ENCODE measurements around the gene MEIOB. TPM values are rescaled to one million over a fixed set of nuclear protein-coding genes. Genes with fewer than 3 reads are reported as not detected.
A peak's percentile ranks its signal among the peaks of the same experiment; 100 is the strongest.

MEIOB gene
- total RNA-seq, 1 donor from 2014 or later = not detected

DNA sequence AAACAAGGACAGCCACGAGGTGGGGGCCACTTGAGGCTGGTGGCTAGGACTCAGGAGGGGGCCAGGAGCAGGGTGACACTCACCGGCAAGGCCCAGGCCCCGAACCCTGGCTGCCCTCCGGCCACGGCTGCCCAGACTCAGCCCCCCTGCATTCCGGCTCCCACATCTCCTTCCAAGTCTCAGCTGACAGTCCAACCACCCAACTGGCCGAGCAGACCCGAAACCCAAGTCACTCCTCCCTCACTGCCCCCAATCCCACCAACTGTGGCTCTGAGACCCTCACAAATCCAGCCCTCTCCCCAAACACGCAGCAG, 54.7 kb downstream of the MEIOB start:
- no peaks in the 10 kb centered on the region for H3K27me3 Mint-ChIP-seq
- ChIA-PET CTCF (no interaction called here), POLR2A (no interaction called here)
- no peaks in the 10 kb centered on the region for H3K9me3 Mint-ChIP-seq
- no peak overlapping the region for H3K27ac Mint-ChIP-seq
- no peak overlapping the region for H3K4me3 Mint-ChIP-seq
- TF ChIP-seq, protein P1, sequence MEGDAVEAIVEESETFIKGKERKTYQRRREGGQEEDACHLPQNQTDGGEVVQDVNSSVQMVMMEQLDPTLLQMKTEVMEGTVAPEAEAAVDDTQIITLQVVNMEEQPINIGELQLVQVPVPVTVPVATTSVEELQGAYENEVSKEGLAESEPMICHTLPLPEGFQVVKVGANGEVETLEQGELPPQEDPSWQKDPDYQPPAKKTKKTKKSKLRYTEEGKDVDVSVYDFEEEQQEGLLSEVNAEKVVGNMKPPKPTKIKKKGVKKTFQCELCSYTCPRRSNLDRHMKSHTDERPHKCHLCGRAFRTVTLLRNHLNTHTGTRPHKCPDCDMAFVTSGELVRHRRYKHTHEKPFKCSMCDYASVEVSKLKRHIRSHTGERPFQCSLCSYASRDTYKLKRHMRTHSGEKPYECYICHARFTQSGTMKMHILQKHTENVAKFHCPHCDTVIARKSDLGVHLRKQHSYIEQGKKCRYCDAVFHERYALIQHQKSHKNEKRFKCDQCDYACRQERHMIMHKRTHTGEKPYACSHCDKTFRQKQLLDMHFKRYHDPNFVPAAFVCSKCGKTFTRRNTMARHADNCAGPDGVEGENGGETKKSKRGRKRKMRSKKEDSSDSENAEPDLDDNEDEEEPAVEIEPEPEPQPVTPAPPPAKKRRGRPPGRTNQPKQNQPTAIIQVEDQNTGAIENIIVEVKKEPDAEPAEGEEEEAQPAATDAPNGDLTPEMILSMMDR (IDR thresholded peaks at IDR 0.05) = no peak
- ATAC-seq (ENCODE audit: low read depth) (no peak), DNase-seq (no peak)
- peaks cover 45% of the 10 kb centered on the region for H3K36me3 Mint-ChIP-seq (ENCODE audit: low read depth)
- H3K4me1 Mint-ChIP-seq = no peaks in the 10 kb centered on the region
- intact Hi-C loops (cut with micrococcal nuclease) = no loop called here

DNA sequence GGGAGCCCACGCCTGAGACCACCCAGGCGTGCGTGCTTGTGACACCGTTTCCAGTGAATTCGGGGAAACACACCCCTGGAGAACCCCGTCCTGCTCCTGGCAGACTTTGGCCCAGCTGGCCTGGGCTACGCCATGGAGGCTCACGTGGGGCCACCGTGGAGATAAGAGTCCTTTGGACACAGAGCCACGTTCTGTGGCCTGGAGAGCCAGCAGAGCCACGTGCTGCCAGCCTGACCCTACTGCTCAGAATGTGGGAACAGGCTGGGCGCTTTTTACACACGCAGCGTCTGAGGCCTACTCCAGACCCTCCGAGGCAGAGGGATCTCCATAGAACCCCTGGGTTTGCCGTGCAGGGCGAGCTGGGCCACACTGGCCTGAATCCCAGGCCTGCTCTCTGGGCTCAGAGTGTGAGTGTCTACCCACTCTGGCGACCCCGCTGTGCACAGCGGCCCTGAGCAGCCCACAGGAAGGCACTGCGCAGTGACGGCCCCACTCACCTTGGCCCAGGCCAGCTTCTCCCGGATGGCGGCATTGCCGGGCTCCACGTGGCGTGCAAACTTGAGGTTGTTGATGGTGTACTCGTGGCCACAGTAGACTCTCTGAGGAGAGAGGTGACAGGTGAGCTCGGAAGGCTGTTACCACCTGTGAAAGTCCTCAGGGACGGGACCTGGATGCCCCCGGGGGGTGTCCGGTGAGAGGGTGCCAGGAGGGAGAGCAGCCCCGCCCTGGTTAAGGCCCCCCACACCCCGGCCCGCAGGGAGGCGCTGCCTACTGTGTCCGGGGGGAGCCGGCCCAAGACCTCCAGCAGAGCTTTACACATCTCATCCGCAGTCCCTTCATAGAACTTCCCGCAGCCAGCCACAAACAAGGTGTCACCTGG, 55.3 kb downstream of the MEIOB start:
- POLR2A ChIA-PET = no interaction called here
- intact Hi-C loops (cut with micrococcal nuclease) = no loop called here
- DNase-seq (no peak), ATAC-seq (ENCODE audit: low read depth) (no peak)
- Mint-ChIP-seq H3K27ac (no peak overlapping the region), H3K4me3 (no peak overlapping the region), H3K4me1 (no peaks in the 10 kb centered on the region), H3K36me3 (ENCODE audit: low read depth) (peaks cover 45% of the 10 kb centered on the region), H3K27me3 (no peaks in the 10 kb centered on the region), H3K9me3 (no peaks in the 10 kb centered on the region)
- CTCF ChIA-PET = no interaction called here
- TF ChIP-seq, protein P1 (IDR thresholded peaks at IDR 0.05) = no peak

DNA sequence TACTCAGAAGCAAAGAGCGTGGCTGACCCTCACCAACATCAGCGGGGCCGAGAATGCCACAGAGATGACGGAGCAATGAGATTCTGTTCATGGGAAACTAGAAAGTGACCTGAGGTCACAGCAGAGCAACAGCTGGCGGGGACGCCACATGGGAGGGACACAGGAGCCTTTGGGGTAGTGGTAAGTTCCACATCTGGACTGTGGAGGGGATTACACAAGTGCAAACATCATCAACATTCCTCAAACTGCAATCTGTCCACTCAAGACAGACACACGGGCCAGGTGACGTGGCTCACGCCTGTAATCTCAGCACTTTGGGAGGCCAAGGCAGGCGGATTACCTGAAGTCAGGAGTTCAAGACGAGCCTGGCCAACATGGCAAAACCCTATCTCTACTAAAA, 56.5 kb downstream of the MEIOB start:
- H3K36me3 Mint-ChIP-seq (ENCODE audit: low read depth) = peaks cover 39% of the 10 kb centered on the region
- no peak for ATAC-seq (ENCODE audit: low read depth)
- intact Hi-C loops (cut with micrococcal nuclease) = no loop called here
- ChIA-PET POLR2A (no interaction called here), CTCF (no interaction called here)
- DNase-seq = no peak
- H3K27ac Mint-ChIP-seq = peak overlapping the region; percentile 20
- H3K4me1 Mint-ChIP-seq = no peaks in the 10 kb centered on the region
- no peaks in the 10 kb centered on the region for H3K9me3 Mint-ChIP-seq
- no peak overlapping the region for H3K4me3 Mint-ChIP-seq
- H3K27me3 Mint-ChIP-seq = no peaks in the 10 kb centered on the region
- TF ChIP-seq, protein P1 (IDR thresholded peaks at IDR 0.05) = no peak

DNA sequence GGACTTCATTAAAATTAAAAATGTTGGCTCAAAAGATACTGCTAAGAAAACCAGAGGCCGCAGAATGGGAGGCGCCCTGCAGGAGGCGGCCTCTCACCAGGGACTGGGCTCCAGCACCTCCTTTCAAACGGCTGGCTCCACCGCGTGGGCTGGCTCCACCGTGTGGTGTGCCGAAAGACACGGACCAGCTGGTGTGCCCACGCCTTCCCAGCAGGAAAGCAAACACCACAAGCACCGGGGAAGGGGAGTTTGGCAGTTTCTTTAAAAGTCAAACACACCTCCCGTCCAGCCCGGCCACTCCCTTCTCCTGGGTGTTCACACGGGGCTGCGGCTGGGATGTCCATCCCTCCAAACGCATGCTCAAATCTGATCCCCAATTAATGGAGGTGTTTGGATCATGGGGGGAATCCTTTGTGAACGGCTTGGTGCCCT, 59.2 kb downstream of the MEIOB start:
- Mint-ChIP-seq H3K4me3 (no peak overlapping the region), H3K4me1 (no peaks in the 10 kb centered on the region), H3K36me3 (ENCODE audit: low read depth) (peaks cover 41% of the 10 kb centered on the region), H3K27me3 (no peaks in the 10 kb centered on the region), H3K9me3 (no peaks in the 10 kb centered on the region), H3K27ac (no peak overlapping the region)
- ChIA-PET POLR2A (no interaction called here), CTCF (no interaction called here)
- DNase-seq (no peak), ATAC-seq (ENCODE audit: low read depth) (peak; percentile 66)
- intact Hi-C loops (cut with micrococcal nuclease) = no loop called here
- TF ChIP-seq, protein P1 (IDR thresholded peaks at IDR 0.05) = no peak

DNA sequence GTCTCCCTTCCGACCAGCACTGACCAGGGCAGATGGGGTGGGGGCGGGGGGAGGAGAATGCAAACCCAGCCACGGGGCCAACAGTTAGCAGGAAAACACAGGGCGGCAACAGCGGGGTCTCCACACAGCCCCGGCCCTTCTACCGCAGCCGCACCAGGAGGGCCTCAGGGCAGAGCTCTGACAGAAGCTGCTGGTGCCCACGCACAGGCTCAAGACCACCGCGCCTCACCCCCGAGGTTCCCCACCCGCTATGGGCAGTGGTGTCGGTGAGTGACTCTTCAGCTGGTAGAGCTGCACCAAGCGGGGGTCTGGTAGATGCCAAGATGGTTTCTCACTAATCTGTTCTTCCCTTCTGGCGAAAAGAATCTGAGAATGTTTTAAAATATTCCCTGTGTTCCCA, 61.4 kb downstream of the MEIOB start:
- Mint-ChIP-seq H3K4me3 (no peak overlapping the region), H3K36me3 (ENCODE audit: low read depth) (peaks cover 43% of the 10 kb centered on the region), H3K9me3 (no peaks in the 10 kb centered on the region), H3K4me1 (no peaks in the 10 kb centered on the region), H3K27me3 (no peaks in the 10 kb centered on the region), H3K27ac (no peak overlapping the region)
- POLR2A ChIA-PET = no interaction called here
- DNase-seq (no peak), ATAC-seq (ENCODE audit: low read depth) (no peak)
- TF ChIP-seq, protein P1 (IDR thresholded peaks at IDR 0.05) = no peak
- CTCF ChIA-PET = no interaction called here
- intact Hi-C loops (cut with micrococcal nuclease) = no loop called here

Data from activated B cell treated with CpG ODN at 0.5 μM for 24 hours (primary cell).